Diencephalon (tissue), 1 donor: ENCODE data around the gene SLC16A14. TPM values are rescaled to one million over a fixed set of nuclear protein-coding genes. Genes with fewer than 3 reads are reported as not detected.

Source experiments
- small RNA-seq: library from RNA; depleted of rRNA; stranded (forward); fragments of <200 nt; gene quantifications from one replicate; pipeline ENCODE3, GENCODE V24; 2014
- total RNA-seq: library from RNA; depleted of rRNA; stranded (reverse); fragments of >200 nt; gene quantifications from one replicate; pipeline ENCODE4 v1.2.3, GENCODE V29; 2014

SLC16A14 gene, protein sequence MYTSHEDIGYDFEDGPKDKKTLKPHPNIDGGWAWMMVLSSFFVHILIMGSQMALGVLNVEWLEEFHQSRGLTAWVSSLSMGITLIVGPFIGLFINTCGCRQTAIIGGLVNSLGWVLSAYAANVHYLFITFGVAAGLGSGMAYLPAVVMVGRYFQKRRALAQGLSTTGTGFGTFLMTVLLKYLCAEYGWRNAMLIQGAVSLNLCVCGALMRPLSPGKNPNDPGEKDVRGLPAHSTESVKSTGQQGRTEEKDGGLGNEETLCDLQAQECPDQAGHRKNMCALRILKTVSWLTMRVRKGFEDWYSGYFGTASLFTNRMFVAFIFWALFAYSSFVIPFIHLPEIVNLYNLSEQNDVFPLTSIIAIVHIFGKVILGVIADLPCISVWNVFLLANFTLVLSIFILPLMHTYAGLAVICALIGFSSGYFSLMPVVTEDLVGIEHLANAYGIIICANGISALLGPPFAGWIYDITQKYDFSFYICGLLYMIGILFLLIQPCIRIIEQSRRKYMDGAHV
- total RNA-seq, result 66.9 TPM

DNA sequence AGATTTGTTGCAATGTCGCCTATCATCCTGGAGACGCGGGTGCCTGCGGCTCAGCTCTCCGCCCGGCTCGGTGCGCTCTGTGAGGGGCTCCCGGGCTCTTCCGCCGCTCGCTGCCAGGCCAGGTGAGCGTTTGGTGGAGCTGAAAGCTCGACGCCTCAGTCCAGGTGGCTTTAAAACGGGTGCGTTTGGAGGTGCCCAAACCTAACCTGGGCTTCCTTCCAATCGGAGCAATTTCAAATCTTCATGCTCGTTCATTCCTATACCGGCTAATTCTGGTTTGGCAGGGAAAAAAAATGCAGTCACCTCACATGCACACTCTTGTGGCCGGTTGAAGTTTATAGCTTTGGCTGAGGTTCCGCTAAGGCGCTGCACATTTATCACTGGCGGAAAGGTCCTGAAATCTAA, at the start of gene SLC16A14:
Gene SLC16A14 (minus strand): TSS at position 274 of the 405 bp plus-strand sequence. CDS start 9,572 bp downstream, outside the sequence.

Small RNA genes within 50 kb of the gene (small RNA-seq; reads per million reads assigned to genes)
- 0.10 reads per million for gene RNY4P19

Other genes with a start within 250 kb of the SLC16A14 start
- gene TRIP12, start 146.9 kb downstream of the SLC16A14 start, total RNA-seq, result 181 TPM
- 12.7 TPM for gene FBXO36, start 146.4 kb downstream of the SLC16A14 start, total RNA-seq
- 3.9 TPM for gene SP110, start 151.1 kb upstream of the SLC16A14 start, total RNA-seq
- gene SP140, start 156.8 kb upstream of the SLC16A14 start, total RNA-seq, result 2.1 TPM